Ureter (tissue), 1 donor: ENCODE measurements around the gene GPR139. TPM values are rescaled to one million over a fixed set of nuclear protein-coding genes. Genes with fewer than 3 reads are reported as not detected.

Experiments
- DNase-seq: peaks from one replicate; pipeline ENCODE4 v3.0.0-alpha.2; 2020; ENCODE audit warnings: low spot score
- total RNA-seq: library from RNA; stranded (reverse); gene quantifications from one replicate; pipeline ENCODE4 v1.2.4, GENCODE V29; 2023
- donor health status: DM: yes; HTN: yes; CAD: no.

The GPR139 gene
- total RNA-seq: not detected

GRCh38 chr16:20073203-20074098 is at the start of gene GPR139:
Gene GPR139 (minus strand): TSS chr16:20073890. CDS start chr16:20073616, 274 bp downstream.
- DNase-seq: no peak

DNA sequence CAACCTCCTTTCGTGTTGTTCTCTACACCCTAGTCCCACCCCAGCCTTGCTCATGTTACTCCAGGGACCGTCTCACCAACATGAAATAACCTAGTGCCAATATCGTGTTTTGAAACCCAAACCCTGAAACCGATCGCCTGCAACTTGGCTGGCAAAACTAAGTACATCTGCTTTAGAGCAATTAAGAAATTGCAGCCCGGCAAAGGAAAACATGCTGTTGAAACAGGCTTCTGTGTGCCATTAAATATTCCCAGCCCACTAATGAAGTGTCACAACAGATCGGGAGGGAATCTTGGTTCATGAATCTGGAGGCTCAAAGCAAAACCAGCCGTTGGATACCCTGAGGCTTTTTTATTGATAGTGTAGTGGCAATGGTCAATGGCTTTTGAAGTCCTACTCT is 48.3 kb upstream of the GPR139 start:
- DNase-seq: no peak

DNA sequence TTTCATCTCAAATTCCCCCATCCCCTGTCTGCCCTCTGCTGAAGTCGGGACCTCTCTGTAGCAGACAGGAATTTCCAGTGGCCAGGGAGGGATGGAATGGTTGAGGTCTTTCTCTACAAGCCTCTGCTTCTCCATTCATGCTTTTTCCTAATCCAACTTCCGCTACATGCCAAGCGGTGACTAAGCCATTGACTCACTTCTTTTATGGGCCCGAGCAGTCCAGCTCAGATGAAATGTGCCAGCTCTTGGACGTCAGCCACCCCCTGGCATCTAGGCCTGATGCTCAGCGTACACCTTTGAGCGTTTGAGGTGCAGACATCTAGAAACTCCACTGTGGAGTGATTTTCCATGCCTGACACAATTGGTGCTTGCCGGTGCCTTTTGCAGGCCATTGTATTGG is 40.7 kb upstream of the GPR139 start:
- DNase-seq: no peak

DNA sequence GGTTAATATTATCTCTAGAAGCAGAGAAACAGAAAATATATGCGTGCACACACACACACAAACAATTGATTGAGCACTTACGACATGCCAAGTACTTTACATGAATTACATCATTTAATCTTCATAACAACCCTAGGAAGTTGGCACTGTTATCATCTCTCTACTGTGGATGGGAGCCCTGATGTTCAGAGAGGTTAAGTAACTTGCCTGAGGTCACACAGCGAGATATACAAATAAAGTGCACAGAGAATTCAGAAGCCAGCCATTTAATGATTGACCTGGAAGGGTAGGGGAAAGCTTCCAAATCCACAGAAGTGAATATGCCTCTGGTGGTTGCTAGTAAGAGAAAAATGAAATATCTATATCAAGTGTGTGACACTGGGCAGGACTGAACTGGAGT is 37.5 kb upstream of the GPR139 start:
- no peak for DNase-seq

DNA sequence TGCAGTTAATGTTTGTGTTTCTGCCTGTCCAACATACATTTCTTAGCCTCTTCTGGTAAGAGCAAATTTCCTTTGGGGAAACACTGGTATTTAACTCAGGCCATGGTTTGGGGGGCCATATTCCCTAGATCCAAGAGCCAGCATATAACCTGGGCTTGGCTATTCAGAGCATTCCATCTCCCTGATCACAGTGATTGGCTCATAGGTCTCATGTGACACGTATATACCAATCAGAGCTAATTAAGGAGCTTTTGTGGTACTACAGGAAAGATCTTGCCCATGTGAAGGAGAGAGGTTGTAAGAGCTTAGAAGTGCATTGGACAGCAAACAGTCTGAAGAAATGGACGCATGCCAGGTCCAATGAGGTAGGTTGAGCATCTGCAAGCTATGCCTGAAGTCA is 33.4 kb upstream of the GPR139 start:
- no peak for DNase-seq

DNA sequence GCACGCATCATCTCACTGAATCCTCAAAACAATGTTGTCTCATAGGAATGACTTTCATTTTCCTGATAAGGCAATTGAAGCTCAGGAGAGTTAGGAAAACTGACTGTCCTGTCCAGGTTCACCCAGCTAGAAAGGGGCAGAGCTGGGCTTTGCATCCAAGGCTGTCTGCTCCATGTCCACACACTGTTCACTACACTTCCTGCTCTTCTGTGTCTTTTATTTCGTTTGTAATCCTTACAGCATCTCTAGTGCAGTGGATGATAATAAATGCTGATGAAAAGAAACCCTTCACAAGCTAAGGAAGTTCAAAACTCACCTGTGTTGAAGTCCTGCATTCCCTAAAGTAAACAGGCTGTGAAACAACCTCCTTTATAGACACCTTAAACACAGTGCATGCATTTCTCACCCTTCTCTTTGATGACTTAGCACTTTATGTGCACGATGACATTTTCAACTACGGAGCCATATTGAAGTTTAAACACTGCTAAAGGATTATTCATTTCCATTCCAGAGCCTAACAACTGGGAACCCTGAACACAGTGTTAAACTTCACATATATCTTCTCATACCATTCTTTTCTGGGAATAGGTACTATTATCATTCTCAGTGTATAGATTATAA is 31.0 kb upstream of the GPR139 start:
- DNase-seq: no peak

DNA sequence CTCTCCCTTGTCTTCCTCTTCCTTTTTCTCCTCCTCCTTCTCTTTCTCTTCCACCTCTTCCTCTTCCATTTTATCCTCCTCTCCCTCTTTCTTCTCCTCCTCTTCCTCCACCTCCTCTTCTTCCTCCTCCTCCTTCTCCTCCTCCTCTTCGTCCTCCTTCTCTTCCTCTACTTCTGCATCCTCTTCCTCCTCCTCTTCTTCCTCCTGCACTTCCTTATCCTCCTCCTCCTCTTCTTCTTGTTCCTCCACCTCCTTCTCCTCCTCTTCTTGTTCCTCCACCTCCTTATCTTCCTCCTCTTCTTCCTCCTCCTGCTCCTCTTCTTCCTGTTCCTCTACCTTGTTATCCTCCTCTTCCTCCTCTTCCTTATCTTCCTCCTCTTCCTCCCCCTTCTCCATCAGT is 28.8 kb upstream of the GPR139 start:
- DNase-seq: no peak

- DNase-seq: no peak
Observed at GRCh38 chr16:20102021-20102420, 28.3 kb upstream of the GPR139 start.

- DNase-seq: no peak
Observed at GRCh38 chr16:20099375-20099774, 25.7 kb upstream of the GPR139 start.

- no peak for DNase-seq
Observed at GRCh38 chr16:20094157-20094556, 20.5 kb upstream of the GPR139 start.

GRCh38 chr16:20089246-20089965 is 15.7 kb upstream of the GPR139 start:
- DNase-seq: no peak

- no peak for DNase-seq
Observed at GRCh38 chr16:20084624-20085226, 11.0 kb upstream of the GPR139 start.

GRCh38 chr16:20079106-20079505 is 5.4 kb upstream of the GPR139 start:
- no peak for DNase-seq

DNA sequence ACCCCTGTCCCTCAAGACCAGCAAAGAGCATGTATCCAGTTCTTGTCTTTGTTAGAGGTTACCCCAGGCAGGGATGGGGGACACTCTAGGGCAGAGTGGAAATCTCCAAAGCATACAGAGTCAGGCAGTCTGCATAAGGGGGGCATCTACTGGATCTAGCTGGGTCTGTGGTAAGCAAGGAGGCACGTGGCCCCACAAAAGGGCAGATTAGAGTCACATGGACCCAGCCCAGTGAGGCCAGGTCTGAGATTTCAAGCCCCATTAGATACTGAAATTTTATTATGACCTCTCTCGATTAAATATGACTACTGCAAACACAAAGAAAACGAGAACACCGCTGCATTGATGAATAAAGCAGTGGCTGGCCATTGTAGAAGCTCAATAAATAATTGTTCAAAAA is 1.6 kb upstream of the GPR139 start:
- no peak for DNase-seq

DNA sequence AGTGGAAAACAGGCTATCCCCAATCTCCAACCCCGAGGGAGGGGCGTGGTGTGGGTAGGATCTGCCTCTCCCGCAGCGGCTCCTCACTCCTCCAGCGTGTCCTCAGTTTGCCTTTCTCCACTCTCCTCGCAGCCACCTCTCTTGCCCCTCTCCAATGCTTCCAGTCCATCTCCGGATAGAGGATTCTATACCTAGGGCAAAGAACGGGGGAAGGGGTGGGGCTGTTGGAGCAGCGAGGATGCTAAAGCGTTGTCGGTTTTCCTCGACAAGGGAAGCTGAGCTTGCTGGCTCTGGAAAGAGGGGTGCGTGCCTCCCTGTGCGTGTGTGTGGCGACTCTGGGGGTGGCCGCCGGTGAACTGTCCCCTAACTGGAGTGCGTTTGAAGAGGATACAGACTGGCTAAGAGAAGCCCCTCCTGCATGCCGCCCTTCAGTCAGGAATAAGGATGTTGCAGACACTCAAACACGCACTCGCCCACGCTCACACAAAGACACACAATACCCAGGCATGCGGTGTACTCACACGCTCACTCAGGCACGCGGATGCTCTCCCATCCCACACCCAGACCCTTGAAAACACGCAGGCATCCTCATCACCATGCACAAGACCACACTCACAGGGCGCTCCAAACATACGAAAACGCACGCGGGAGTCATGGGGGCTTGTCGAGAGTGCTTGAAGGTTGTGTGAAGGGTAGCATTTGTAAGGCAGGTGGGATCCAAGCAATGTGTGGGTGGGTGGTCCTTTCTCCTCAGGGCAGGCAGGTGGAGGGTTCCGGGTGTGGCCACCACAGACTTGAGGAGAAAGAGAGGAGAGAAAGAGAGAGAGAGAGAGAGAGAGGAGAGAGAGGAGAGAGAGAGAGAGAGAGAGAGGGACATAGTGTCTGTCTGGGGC is 655 bp upstream of the GPR139 start:
- DNase-seq: no peak

DNA sequence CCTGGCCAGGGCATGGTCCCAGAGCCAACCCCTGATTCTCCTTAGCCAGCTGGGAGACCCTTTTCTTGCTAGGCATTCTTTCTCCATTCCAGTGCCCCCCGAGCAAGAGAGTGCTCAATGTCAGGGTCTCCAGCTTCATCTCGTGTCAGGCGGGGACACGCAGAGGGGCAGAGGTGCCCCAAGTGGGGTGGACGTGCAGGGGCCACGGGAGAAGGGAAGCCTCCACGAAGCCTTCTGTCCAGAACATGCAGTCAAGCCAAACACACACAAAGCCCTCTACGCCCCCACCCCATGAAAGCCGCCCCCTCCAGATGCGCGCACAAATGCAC is 852 bp downstream of the GPR139 start:
- DNase-seq: no peak

DNA sequence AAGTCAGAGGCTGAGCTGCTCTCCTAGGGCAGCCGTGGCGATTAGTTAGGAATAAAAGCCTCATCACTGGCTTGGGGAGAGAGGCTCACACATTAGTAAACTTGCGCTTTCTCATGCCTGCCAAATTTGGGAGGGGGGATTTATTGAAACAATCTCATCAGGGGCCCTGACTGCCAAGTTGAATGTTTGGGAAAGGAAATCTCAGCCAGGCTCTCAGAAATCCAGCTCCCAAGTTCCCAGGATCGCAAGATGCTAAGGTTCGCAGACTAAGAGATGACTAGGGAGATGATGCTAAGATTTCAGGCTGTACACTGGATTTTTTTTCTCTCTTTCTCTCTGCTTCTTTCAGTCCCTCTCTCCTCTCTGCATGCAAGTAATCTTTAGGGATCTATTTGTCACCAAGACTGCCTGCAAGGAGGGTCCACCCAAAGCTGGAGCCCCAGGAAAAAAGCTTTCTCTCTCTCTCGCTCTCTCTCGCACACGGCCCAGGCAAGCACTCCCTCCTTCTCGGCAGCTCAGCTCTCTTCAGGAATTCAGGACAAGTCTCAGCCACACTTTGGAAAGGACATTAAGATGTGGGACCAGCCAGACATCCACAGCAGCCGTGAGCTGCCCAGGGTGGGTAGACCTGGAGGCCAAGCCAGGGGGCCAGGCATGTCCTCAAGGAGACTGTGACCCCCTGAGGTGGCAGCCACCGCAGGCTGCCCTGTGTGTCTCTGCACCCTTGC is 1.4 kb downstream of the GPR139 start:
- no peak for DNase-seq

- no peak for DNase-seq
Observed at GRCh38 chr16:20064931-20065330, 8.8 kb downstream of the GPR139 start.

- no peak for DNase-seq
Observed at GRCh38 chr16:20064520-20064919, 9.2 kb downstream of the GPR139 start.

GRCh38 chr16:20061132-20061531 is 12.6 kb downstream of the GPR139 start:
- no peak for DNase-seq

DNA sequence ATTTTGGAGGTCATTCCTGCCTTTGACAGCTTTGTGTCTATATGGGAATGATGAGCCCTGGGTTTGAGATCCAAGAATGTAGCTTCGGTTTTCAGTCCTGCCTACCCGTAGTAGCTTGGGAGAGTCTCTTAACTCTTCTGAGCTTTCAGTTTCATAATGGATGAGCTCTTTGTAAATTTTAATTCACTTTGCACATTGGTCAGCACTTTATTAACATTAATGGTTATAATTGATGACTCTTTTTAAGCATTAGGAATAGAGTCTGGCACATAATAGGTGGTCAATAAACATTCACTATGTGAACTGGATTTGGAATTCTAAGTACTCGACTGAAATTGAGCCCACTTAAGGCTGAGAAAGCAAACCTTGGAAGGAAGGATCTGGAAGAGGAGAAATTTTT is 17.3 kb downstream of the GPR139 start:
- no peak for DNase-seq
